ENCODE data around the gene CELSR1. TPM values are rescaled to one million over a fixed set of nuclear protein-coding genes. Genes with fewer than 3 reads are reported as not detected.

Gene CELSR1
- total RNA-seq, 1 donor from 2014 or later, result 18.6 TPM

DNA sequence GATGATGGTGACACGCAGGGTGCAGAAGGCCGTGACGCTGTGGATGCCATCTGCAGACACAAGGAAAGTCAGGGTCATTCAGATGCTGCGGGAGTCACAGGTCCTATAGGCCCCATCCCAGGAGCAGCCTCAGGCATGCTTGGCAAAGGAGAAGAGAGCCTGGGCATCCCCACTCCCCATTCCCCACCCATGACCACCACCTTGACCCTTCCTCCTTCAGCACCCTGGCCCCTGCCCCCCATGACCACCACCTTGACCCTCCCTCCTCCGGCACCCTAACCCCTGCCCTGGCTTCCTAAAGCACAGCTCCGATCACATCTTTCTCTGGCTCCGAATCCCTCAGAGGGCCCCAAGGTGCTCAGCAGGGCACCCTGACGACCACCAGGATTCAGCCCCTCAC lies 73.1 kb downstream of the CELSR1 start:
- no peak for DNase-seq (ENCODE audit: low read depth in 2 of 2)

DNA sequence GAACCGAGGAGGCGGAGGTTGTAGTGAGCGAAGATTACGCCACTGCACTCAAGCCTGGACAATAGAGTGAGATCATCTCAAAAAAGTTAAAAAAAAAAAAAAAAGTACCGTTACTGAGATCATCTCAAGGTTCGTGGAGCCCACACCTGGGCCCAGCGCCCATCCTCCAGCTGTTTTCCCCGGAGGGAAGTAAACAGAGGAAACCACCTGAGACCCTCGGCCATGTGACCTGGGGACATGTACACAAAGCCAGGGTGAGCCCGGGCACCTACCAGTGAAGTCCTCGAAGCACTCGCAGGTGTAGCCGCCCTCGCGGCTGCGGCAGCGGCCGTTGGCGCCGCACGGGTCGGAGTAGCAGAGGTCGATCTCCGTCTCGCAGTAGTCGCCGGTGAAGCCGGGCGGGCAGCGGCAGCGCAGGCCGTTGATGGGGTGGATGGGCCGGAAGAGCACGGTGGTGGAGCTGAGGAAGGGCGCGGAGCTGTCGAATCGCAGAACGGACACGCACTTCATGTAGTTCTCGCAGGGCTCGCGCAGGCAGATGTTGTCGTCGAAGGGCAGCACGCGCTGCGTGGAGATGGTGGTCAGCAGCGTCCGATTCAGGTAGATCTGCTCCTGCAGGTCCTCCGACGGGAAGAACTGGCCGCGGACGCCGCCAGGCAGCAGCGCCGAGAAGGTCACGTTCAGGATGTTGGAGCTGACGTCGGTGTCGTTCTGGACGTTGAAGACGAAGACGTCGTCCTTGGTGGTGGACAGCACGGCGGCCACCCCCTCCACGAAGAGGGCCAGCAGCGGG lies 73.8 kb downstream of the CELSR1 start:
- no peak for DNase-seq (ENCODE audit: low read depth in 2 of 2)

DNA sequence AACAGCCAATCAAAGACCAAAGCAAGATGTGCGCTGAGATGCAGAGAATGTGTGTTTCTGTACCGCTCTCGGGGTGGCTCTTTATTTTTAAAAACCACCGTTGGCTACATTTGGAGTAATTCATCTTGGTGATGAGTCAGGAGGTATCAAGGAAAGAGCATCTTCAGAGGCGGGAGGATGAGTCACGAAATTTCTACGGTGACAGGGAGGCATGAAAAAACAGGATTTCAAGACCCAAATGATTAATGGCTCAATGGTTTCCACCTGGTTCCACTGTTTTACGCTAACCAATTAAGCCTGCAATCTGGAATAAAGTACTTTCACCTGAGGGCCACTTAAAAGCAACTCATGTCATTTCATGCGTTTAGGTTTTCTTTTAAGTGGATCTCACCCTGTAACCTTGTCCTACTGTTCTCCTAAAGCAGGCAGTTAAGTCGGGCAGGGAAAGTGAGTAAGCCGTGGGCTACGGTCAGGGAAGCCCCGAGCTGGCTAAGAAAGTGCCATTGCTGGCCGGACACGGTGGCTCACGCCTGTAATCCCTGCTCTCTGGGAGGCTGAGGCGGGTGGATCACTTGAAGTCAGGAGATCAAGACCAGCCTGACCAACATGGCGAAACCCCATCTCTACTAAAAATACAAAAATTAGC lies 74.6 kb downstream of the CELSR1 start:
- DNase-seq (ENCODE audit: low read depth in 2 of 2), result no peak

DNA sequence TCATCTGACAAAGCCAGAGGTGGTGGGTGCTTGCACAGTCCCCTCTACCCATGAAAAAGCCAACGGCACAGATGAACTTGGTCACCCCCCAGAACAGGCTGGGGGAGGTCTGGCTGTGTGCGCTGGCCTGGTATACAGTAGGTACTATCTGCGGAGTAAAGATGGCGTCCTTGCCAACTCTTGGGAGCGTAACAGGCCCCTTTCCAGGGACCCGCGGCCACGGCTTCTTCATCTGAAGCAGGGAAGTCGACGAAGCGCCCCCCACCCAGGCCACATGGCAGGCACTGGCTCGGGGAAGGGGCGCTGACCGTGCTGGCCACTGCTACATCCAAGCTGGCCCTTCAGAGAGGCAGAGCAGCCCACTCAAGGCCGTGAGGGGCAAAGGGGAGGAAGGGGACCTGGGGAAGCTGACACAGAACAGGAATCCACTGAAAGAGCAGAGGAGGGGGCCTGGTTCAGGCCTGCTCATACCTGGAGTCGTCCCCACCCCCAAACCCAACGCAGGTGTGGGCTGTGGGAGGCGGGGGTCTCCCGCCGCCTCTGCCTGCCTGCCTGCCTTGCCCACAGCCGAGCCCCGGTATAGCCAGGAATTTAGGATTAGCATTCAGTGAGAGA lies 75.7 kb downstream of the CELSR1 start:
- DNase-seq (ENCODE audit: low read depth in 2 of 2), result no peak

DNA sequence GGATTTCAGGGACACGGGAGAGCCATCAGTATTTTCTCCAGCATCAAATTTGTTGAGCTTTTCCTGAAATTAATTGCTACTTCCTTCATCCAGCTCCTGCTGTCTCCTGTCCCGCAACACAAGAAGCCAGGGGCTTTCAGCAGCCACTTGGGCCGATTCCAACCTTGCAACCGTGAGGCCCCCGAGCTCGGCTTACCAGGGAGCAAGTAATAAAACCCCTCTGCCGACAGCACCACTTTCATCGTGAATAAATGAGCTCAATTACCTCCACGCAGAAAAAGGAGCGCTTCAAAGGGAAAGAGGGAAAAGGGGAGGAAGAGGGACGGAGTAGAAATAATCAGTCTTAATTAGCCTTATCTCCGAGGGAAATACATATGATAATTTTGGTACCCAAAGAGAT lies 76.6 kb downstream of the CELSR1 start:
- DNase-seq (ENCODE audit: low read depth in 2 of 2), result no peak

DNA sequence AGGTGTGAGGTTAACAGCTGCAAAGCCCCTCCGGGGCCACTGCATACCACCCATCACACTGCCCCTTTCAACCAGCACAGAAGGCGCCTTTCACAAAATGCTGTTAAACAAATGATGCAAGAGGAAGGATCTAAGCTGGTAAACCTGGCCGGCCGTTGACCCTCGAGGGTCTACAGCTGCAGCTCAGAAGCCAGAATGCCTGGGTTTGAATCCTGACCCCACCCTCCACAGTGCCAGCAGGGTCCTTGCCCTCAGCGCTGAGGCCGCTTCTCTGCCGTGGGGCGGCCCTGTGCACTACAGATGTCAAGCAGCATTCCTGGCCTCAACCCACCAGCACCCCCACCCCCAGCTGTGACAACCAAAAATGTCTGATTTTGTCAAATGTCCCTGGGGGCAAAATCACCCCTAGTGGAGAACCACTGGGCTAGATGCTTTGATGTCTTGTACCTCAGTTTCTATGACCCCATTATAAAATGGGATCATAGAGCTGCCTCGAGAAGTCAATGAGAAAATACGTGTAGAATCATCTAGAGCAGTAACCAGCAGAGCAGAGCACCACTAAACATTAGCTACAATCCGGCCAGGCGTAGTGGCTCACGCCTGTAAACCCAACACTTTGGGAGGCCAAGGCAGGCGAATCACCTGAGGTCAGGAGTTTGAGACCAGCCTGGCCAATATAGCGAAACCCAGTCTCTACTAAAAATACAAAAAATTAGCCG lies 77.9 kb downstream of the CELSR1 start:
- DNase-seq (ENCODE audit: low read depth in 2 of 2), result no peak

DNA sequence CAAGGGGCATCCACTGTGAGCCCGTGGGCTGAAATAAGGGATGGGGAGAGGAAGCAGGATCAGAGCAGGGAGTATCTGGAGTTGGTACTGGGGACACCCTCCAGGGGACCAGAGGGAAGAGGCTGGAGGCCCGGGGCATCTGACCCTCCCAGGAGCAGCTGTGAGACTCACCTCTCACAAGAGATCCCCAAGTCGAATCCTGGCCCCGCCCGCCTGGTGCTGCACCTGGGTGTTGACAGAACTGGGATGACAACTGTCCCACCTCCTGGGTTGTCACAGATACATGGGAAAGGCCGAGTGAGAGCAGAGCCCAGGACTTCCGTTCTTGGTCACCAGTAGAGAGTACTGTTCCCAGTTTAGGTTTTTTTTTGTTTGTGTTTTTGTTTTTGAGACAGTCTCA lies 78.9 kb downstream of the CELSR1 start:
- no peak for DNase-seq (ENCODE audit: low read depth in 2 of 2)

DNA sequence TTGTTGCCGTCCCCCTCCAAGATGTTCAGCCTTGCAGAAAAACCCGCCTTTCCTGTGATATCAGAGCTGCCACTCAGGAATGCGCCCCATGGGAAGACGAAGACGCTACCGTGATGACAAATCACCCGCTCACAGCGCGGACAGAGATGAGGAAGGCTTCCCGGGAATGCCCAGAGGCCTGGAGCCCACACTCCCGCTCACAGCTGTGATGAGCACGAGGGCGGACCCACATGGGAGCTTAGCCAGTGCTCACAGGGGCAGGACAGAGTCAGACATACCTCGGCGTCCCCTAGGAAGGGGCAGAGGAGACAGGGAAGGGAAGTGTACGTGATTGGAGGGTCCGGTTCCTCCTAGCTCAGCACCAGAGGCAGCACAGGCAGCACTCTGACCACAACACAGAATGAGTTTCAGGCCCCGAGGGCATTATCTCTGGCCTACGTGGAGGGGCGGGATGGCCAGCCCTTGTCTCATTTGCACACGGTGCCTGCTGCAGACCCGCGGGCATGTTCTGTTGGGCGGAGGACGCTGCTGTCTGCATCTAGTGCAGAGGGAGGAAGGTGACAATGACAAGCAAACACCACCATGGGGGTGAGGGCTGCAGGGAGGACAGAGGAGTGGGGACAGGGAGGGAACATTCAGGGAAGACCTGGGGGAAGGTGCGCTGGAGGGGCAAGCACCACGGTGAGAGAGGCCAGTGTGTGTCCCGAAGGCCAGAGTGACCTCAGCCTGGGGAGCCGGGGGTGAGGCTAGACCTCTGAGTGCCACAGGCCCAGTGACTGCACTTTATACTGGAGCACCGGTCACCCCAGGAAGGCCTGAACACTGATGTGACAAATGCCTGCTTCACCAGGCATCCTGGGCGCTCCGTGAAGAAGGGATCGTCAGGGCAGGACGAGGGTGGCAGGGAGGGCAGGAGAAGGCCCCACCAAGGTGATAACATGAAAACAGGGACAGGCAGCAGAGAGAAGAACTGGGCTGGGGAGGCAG lies 79.6 kb downstream of the CELSR1 start:
- no peak for DNase-seq (ENCODE audit: low read depth in 2 of 2)

DNA sequence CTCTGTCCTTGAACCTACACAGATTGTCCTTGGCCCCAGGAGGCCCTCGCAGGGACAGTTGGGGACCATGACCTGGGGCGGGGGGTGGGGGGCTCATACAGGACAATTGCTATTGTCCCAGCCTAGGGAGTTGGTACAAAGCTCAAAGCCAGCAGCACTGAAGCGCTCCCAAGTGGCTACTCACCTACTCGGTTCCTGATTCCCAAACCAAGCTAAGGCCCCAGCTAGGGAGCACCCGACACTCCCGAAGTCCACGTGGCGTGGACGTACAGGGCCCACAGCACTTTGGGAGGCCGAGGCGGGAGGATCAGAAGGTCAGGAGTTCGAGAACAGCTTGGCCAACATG lies 80.6 kb downstream of the CELSR1 start:
- DNase-seq (ENCODE audit: low read depth in 2 of 2), result no peak

DNA sequence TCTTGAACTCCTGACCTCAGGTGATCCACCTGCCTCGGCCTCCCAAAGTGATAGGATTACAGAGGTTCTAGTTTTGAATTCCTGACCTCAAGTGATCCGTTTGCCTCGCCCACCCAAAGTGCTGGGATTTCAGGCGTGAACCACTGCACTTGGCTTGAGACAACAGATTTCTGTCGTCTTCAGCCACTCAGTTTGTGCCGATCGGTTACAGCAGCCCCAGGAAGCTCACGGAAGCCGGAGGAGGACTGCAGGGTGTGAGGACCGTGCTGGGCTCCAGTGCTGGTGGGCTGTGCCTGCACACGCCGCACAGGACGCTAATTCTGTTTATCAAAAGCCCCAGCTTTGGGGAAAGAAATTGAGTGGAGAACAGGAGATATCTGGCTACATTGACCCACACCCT lies 82.0 kb downstream of the CELSR1 start:
- no peak for DNase-seq (ENCODE audit: low read depth in 2 of 2)

DNA sequence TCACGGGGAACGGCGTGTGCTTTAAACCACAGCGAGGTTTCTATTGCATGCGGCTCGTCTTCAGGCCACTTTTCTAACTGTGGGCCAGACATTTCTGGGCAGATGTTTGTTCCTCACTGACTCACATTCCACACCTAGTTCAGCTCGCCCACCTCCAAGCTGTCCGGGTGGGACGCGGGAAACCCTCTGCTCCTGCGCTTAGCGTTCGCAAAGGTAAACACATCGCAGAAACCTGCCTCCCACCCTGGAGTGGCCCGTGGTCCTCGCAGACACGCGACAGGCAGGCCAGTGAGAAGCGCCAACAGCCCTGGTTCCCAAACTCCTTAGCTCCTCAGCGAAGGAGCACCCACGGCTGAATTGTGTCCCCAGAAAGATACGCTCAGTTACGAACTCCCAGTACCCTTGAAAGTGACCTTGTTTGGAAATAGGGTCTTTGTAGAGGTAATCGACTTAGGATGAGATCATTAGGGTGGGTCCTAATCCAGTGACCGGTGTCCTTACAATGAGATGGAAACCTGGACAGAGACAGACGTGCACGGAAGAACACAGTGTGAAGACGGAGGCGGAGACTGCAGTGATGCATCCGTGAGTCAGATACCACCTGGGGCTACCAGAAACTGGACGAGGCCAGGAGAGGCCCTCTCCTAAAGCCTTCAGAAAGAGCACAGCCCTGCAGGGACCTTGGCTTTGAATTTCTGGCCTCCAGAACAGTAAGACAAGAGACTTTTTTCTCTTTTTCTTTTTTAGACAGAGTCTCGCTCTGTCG lies 82.7 kb downstream of the CELSR1 start:
- DNase-seq (ENCODE audit: low read depth in 2 of 2), result no peak

DNA sequence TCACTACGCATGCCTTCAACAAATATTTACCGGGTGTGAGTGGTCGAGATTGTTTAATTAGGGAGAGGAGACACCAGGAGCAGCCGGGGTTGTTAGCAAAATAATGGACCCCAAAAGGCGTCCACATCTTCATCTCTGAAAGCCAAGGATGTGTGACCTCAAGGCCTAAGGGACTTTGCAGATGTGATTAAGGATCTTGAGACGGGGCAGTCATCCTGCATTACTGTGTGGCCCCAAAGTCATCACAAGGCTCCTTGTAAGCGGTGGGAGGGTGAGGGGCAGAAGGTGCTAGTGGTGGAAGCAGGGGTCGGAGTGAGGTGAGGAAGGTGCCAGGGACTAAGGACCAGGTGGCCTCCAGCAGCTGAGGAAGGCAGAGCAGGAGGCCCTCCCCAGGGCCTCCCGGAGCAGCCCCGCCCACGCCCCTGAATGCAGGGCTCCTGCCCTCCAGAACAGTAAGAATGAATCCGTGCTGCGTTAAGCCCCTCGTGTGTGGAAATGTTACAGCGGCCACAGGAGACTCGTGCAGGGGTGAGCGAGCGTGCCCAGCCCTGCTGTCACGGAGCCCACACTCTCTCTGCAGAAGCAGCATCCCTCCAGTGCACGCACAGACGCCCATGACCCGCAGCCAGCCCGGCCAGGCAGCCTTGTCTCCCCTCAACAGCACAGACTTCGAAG lies 83.5 kb downstream of the CELSR1 start:
- DNase-seq (ENCODE audit: low read depth in 2 of 2), result no peak

DNA sequence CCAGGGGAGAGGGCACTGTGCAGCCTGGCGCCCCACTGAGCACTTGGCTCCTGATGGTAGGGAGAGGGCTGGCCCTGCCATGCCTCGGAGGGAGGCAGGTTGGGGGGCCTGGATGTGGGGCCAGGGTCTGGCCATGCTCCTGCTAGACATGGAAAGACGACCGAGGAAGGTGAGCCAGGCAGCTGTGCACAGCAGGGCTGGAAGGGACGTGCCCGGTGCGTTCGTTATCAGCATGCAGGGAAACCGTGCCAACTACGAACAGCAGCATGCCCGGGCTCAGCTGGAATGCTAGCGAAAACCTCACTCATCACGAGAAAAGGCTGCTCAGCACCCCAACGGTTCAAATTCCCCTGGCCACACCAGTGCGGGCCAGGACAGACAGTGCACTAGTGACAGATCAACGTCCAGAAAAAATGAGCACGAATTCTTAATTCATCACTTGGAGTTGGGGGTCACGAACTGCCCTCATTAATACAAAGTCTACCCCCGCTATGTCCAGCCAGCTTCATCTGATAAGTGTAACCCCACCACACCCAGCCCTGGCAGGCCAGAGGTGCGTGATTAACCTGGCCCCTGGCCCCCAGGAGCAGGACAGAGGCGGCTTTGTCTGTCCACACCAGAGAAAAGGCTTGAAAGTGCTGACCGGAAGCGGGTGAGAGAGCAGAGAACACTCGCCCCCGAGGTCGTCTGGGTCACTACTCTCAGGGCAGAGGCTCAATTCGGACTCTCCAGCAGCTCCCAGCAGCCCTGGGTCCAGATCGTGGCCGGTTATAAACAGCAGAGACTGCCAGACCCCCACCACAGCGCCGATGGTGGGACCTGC lies 84.2 kb downstream of the CELSR1 start:
- DNase-seq (ENCODE audit: low read depth in 2 of 2), result no peak

DNA sequence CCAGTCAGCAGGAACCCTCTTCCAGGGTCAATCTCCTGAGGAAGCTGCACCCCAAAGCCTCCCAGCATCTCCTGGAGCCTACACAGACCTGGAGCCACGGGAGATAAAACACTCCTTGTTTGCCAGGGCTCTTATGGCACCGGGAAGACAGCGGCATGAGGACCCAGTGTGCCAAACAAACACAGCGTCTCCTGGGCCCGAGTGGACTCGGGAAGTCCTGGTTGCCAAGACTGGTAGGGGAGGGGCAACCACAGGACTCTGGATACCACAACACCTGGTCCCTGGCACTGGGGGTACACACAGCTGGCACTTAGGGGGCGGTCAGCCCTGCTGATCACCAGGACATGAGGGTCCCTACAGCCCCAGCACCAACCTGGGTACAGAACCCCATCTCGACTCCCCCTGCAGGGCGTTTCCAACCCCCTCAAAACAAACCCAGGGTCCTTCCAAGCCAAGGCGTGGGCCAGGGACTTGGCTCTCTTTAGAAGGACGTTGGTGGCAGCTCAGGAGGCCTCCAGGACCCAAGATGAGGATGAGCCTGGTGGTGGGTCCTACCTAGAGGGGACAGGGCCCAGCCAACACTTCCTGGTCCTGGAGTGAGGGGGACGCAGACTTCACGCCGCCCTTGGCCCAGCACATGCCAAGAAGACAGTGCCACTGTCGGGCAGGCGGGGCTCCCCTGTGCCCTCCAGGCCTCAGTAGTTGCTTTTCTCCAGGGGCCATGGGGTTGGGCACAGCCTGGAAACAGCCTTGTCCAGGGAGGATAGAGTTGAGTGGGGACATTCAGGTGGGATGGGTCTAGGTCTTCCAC lies 85.0 kb downstream of the CELSR1 start:
- DNase-seq (ENCODE audit: low read depth in 2 of 2), result no peak

DNA sequence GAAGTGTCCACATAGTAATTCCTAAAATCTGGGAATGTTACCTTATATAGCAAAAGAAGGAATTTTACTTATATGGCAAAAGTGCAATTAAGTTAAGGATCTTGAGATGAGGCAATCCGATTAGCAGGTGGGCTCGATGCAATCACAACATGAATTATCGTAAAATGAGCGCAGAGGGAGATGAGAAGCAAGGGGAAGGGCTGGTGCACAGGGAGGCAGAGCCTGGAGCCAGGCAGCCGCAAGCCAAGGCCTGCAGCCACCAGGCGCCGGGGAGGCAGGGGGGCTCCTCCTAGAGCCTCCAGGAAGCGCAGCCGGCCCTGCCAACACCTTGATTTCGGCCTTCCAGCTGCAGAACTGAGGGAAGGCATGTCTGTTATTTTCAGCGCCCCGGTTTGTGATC lies 85.7 kb downstream of the CELSR1 start:
- DNase-seq (ENCODE audit: low read depth in 2 of 2), result no peak

DNA sequence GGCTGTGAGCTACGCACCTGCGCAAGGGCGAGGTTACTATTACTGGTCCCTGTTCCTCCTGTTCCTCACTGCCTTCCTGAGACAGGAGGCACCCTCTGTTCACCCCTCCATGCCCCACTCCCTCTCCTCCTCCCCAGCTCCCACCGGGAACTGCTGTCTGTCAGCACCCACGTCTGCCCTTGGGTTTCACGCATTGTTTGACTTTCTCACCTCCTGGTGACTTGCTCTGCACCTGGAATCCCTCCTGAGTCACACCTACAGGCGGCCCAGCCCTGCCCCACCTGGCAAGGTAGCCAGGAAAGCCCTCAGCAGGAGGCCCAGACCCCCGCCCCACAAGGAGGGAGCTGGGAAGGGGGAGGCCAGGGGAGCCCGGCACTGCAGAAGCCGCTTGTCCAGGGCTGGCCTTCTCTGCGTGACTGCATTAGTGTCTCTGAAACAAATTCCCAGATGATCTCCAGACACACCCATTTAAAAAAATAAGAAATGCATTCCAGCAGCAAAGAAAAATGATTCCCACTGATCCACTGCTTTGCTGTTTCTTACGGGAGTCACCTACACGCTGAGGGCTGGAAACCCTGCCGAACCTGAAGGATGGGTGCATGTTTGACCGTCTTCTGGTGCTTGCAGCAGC lies 86.4 kb downstream of the CELSR1 start:
- DNase-seq (ENCODE audit: low read depth in 2 of 2), result no peak

DNA sequence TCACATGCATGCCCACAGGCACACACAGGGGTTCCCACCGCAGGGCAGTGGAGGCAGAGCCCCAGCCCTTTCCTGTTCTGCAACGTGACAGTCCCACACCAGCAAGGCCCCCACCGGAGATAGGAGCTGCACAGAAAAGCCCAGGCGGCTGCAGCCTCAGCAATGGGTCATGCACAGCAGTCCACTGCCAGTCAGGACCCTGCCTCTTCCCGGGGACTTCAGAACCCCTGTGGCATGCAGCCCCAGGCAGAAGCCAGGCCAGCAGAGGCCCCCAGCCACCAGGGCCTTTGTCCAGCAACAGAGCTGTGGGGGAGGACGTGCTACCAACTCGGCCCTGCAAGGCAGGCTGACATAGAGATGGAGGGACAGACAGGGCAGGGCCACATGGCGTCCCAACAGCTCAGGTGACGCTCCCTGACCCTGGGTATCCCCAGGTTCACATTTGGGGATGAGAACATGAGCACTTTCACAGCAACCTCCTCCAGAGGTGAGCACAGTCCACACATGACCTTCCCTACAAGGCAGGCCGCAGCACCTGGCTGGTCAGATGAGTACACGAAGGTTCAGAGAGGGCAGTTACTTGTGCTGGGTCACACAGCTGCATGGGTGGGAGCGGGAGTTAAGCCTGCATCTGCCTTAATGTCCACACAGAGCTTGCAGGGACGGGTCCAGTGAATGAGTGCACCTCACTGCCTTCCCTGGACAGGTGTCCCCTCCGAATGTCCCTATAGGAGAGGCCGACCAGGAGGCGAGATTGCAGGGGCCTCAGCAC lies 87.3 kb downstream of the CELSR1 start:
- DNase-seq (ENCODE audit: low read depth in 2 of 2), result no peak

Measured in dermis microvascular lymphatic vessel endothelial cell (primary cell).